SKM-1 treated with dmso at 0.1 percent for 144 hours (cell line): ENCODE data around the gene SNORC.

Experiments
- DNase-seq: peaks from one replicate; lab custom pipeline; 2025; ENCODE audit not compliant: unreplicated experiment; lab: John Stamatoyannopoulos, UW

SNORC gene

DNA sequence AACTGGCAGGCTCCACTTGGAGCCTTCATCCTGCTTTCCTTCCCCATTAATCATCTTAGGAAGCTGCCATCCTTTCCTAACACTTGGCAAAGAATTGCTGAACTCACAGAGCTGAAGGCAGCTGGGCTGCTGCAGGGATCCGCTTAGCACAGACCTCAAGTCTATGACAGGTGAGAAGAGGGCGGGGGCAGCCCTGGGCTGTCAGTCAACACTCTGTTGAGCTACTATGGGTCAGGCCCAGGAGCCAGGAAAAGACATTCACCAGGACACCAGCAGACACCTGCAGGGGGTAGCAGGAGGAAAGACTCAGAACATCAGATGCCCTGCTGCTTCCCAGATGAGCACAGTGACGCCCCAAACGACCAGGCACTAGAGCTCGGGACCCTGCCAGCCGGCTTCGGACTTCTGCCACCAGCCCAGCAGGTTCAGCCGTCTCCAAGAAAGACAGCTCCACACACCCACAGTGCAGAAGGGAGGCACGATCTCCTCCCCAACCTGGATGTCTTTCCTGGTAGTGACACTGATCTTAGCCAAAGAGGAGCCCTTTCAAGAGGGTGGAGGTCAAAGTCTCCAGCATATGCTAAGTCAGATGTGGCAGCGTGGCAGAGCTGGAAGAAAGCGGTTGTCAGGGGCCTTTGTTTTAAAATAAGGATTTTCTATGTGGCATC, 55.2 kb downstream of the SNORC start:
- DNase-seq: no peak

DNA sequence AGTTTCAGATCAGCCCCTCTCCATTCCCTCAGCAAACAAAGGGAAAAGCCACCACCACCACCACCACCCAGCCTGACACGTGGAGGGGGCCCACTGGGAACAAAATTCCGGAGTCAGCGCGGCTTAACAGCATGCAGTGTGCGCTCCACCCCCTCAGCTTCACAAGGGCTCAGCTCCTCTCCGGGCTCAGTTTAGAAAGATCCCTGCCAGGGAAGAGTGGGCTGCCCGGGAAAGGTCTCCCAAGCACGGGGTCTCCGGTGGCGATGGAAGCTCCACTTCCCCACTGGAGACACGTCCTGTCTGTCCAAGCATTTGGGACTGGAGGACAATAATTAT, 55.7 kb downstream of the SNORC start:
- no peak for DNase-seq

DNA sequence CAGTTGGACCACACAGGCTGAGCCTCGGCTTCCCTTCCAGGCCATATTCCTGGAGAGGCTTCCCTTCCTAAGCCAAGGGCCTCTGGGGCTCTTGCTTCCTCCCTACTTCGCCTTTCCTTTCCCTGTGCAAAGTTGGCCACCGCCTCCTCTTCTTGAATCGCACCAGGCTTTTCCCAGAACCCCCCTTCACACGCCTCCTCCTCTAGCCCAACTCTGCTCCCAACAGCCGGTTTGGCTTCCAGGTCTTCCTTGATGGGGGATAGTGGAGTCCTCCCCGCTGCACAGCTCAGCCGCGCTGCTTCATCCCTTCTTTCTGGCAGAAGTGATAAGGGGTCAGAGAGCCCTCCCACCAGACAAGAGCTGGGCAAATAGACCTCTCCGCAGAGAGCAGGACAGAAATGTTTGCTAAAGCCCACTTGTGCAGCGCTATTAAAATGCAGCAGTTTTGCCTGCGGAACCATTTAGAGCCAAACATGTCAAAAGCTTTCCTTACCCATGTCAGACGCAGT, 56.4 kb downstream of the SNORC start:
- no peak for DNase-seq

DNA sequence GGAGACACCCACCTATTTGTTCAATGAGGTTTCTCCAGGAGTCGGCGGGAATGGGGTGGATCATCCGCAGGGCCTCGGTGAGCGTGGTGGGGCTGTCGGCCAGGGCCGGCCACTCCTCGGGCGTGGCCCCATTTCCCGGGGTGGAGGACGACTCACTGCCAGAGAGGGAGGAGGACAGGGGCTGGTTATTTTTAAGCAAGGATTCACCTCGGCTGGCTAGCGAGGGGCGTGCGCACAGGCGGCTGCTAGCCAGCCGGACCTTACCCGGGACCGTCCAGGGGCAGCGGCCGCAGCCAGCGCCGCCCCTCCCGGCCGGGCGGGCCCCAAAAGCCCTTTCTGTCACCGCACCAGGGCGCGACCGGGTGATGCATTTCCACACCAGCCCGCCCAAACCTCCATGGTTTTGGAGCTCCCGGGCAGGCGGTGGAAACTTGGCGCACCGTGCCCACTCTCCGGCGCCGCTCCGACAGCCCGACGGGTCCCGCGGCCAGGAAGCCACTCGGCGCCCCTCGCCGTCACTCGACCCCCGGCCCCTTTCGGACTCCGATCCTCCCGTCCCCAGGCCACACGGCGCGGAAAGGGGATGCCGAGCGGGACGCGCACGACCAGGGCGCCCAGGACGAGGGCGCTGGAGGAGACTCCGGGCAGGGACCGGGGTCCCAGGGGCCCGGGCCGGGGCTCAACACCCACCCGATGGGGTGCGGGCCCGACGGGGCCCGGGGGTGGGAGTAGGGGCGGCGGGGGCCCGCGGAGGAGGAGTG, 57.1 kb downstream of the SNORC start:
- no peak for DNase-seq

- DNase-seq: no peak
These were observed 57.9 kb downstream of the SNORC start for GRCh38 chr2:232927793-232928550.
